GM12878 (cell line): ENCODE measurements around the gene SPINK8. TPM values are rescaled to one million over a fixed set of nuclear protein-coding genes. Genes with fewer than 3 reads are reported as not detected.
"Not testable (repeated sequence)": the region's sequence is repeated elsewhere in the genome, so short reads cannot be mapped to it uniquely, and the experiment has no call there.

ENCODE experiments used
- ATAC-seq: fragments of 200-7000 bp; cut with Tn5 transposase; 3 replicates; pipeline ENCODE4 v1.9.1; 2020; ENCODE audit warnings: mild to moderate bottlenecking, moderate library complexity
- BruUV-seq: library from RNA; stranded (reverse); fragments of 400-500 nt; replicated peaks from 2 replicates; lab custom pipeline; 2021; lab: Mats Ljungman, UMichigan
- CTCF ChIA-PET: fragments of 300-600 bp; sonication (Branson Sonifier 250); formaldehyde crosslinking; extraction: SDS; loops from one replicate; lab custom pipeline; 2021; ENCODE audit warnings: inconsistent platforms; lab: Yijun Ruan, JAX
- POLR2A ChIA-PET: fragments of 350-600 bp; formaldehyde crosslinking; extraction: SDS; loops from one replicate; lab custom pipeline; 2021; ENCODE audit warnings: inconsistent platforms; lab: Charles Lee
- RAD21 ChIA-PET: fragments of 300-600 bp; sonication (Branson Sonifier 250); formaldehyde crosslinking; loops from one replicate; lab custom pipeline; 2023; ENCODE audit warnings: antibody characterized with exemption; ENCODE audit not compliant: unreplicated experiment; lab: Charles Lee
- SMC1A ChIA-PET: fragments of 300-600 bp; sonication (Branson Sonifier 250); formaldehyde crosslinking; loops from one replicate; lab custom pipeline; 2023; ENCODE audit not compliant: unreplicated experiment, uncharacterized antibody; lab: Charles Lee
- DNase-seq: peaks from one replicate; pipeline ENCODE4 v3.0.0-alpha.2; 2011; ENCODE audit warnings: low read depth, low spot score
- FAIRE-seq: peaks from 3 replicates; lab custom pipeline; 2011; peaks lifted over from hg19 to GRCh38; lab: Jason Lieb, UNC
- H2AFZ ChIP-seq: 2 replicates; pipeline ENCODE4 v1.6.0; 2011; ENCODE audit warnings: low read depth, low read length, control low read depth; ENCODE audit not compliant: control insufficient read depth
- H3K27ac ChIP-seq: 2 replicates; pipeline ENCODE4 v1.5.1; 2011; ENCODE audit warnings: control low read depth; ENCODE audit not compliant: control insufficient read depth, insufficient read depth
- H3K27me3 ChIP-seq, 2 experiments: replicated peaks in 1 of 2; 2 replicates each; pipeline versions ENCODE4 v1.6.0 to v1.6.1; 2011; ENCODE audit warnings: low read length in 1 of 2; ENCODE audit not compliant: control insufficient read depth in 2 of 2, insufficient read depth in 2 of 2
- H3K36me3 ChIP-seq, 2 experiments: 2 replicates each; pipeline ENCODE4 v1.5.1; 2011; ENCODE audit warnings: low read length in 1 of 2; ENCODE audit not compliant: control insufficient read depth in 2 of 2, insufficient read depth in 2 of 2
- H3K4me1 ChIP-seq: 2 replicates; pipeline ENCODE4 v1.6.1; 2011; ENCODE audit warnings: mild to moderate bottlenecking, low read length, moderate library complexity, mixed read lengths; ENCODE audit not compliant: control insufficient read depth, insufficient read depth
- H3K4me2 ChIP-seq: 2 replicates; pipeline ENCODE4 v1.6.0; 2011; ENCODE audit warnings: control low read depth; ENCODE audit not compliant: control insufficient read depth, insufficient read depth
- H3K4me3 ChIP-seq: fragments of 200-600 bp; sonication (generic); 2 replicates; pipeline ENCODE4 v1.5.1; 2016
- H3K79me2 ChIP-seq: 2 replicates; pipeline ENCODE4 v1.6.0; 2011; ENCODE audit warnings: low read length; ENCODE audit not compliant: control insufficient read depth, insufficient read depth
- H3K9ac ChIP-seq: 2 replicates; pipeline ENCODE4 v1.8.0; 2011; ENCODE audit warnings: low read length, control low read depth, mixed read lengths; ENCODE audit not compliant: control insufficient read depth, insufficient read depth
- H3K9me3 ChIP-seq: replicated peaks from 3 replicates; pipeline ENCODE4 v1.5.1; 2011; ENCODE audit warnings: mild to moderate bottlenecking, low read length; ENCODE audit not compliant: control insufficient read depth, insufficient read depth
- H4K20me1 ChIP-seq: 2 replicates; pipeline ENCODE4 v1.6.0; 2011; ENCODE audit not compliant: control insufficient read depth, insufficient read depth
- CUX1 ChIP-seq: IDR thresholded peaks from 2 replicates; pipeline ENCODE4 v1.6.1; 2012; ENCODE audit warnings: improper control_type of control experiment, low read depth, low read length; ENCODE audit not compliant: insufficient replicate concordance
- HCFC1 ChIP-seq: fragments of 150-350 bp; IDR thresholded peaks from 2 replicates; pipeline ENCODE4 v1.6.1; 2014; ENCODE audit warnings: low read length
- RAD51 ChIP-seq: fragments of 450-650 bp; IDR thresholded peaks from 2 replicates; pipeline ENCODE4 v1.6.1; 2016; ENCODE audit warnings: moderate library complexity, mild to moderate bottlenecking, inconsistent platforms
- WGBS: methylation state at CpG from one replicate; pipeline ENCODE4 v1.1.6; 2016; ENCODE audit warnings: low lambda C conversion rate; ENCODE audit not compliant: insufficient replicate concordance, insufficient coverage; ENCODE audit errors: missing lambda C conversion rate; 5-methylcytosine and 5-hydroxymethylcytosine counted together
- in situ Hi-C: fragments of 300-500 bp; cut with MboI; formaldehyde crosslinking; loops from 9 replicates; pipeline ENCODE4 v1.14.3; 2018; ENCODE audit warnings: mixed read lengths
- intact Hi-C: fragments of 100-400 bp; cut with micrococcal nuclease; formaldehyde crosslinking; loops from one replicate; pipeline ENCODE4 v1.14.2; 2022; ENCODE audit not compliant: unreplicated experiment
- polyA plus RNA-seq, 11 experiments: library from polyadenylated mRNA; depleted of rRNA in 4 of 11; unstranded in 6 of 11; stranded (reverse) in 5 of 11; fragments of >200 nt; fragmentation: Nextera tagmentation in 4 of 11; fragmentation: Illumina TruSeq in 1 of 11; extraction: Ambion mirVana in 4 of 11; extraction: Trizol in 1 of 11; gene quantifications; 1 replicate in 1 of 11; 2 replicates in 10 of 11; pipeline versions ENCODE4 v1.2.1 to v1.2.3, GENCODE V29; 2011 to 2016; ENCODE audit warnings: inconsistent platforms in 2 of 11, missing spikeins in 2 of 11, low read depth in 1 of 11
- total RNA-seq, 4 experiments: library from RNA; depleted of rRNA in 3 of 4; stranded (reverse); fragments of >200 nt in 3 of 4; fragmentation: Illumina TruSeq in 1 of 4; extraction: Trizol in 1 of 4; gene quantifications; 2 replicates each; pipeline versions ENCODE4 v1.2.1 to v1.2.3, GENCODE V29; 2013 to 2021

Gene SPINK8
- total and polyA plus RNA-seq, 10 of the 15 experiments (the other 5 are each of a cell fraction or from before 2014, with no cell fraction given): not detected

GRCh38 chr3:48338635-48339034, 5.2 kb upstream of the SPINK8 start:
- ChIA-PET CTCF (interaction anchor here (1.7 kb wide), 1 partner anchor 8 kb away, joined by 3 read pairs; no protein-coding TSS in a partner anchor), SMC1A (interaction anchor here (1.4 kb wide), 1 partner anchor 10 kb away, joined by 3 read pairs; no protein-coding TSS in a partner anchor)
- Histone ChIP-seq H2AFZ (no peak overlapping the region), H3K4me1 (0 out of 2 replicates have a peak, but pooled peaks cover under 1% of the 10 kb centered on the region), H3K4me2 (no peak overlapping the region), H3K27me3 (no peaks in the 10 kb centered on the region), H3K27ac (no peak overlapping the region), H4K20me1 (no peaks in the 10 kb centered on the region), H3K36me3 (no peaks in the 10 kb centered on the region)
- intact Hi-C loops: no loop called here
- BruUV-seq: no TSS peak
- 35% methylated on average over 4 of the region's 4 CpGs for WGBS
- ATAC-seq: no peak
- TF ChIP-seq HCFC1 (no peak), CUX1 (no peak), RAD51 (no peak)
- TF ChIP-seq, all 136 proteins: peak for 0
- H3K9ac ChIP-seq: no peak overlapping the region
- no peaks in the 10 kb centered on the region for H3K9me3 ChIP-seq
- DNase-seq (no peak), FAIRE-seq (no peak)
- H3K79me2 ChIP-seq: no peaks in the 10 kb centered on the region
- POLR2A ChIA-PET: no interaction called here
- H3K4me3 ChIP-seq: no peak overlapping the region
- in situ Hi-C loops: no loop called here
- RAD21 ChIA-PET: no interaction called here

GRCh38 chr3:48337536-48337935, 4.1 kb upstream of the SPINK8 start:
- in situ Hi-C loops, H4K20me1 ChIP-seq, H3K4me1 ChIP-seq, H3K9ac ChIP-seq, BruUV-seq, H3K27ac ChIP-seq, POLR2A ChIA-PET, CTCF ChIA-PET, H3K27me3 ChIP-seq, H3K79me2 ChIP-seq, H3K4me2 ChIP-seq, SMC1A ChIA-PET, H3K4me3 ChIP-seq, intact Hi-C loops, H3K36me3 ChIP-seq, RAD21 ChIA-PET, FAIRE-seq, H2AFZ ChIP-seq, DNase-seq, H3K9me3 ChIP-seq, ATAC-seq: not testable (repeated sequence)
- WGBS: 18% methylated on average over 5 of the region's 5 CpGs

- in situ Hi-C loops, ATAC-seq, H3K9ac ChIP-seq, H3K79me2 ChIP-seq, H3K4me1 ChIP-seq, intact Hi-C loops, H3K9me3 ChIP-seq, CTCF ChIA-PET, H3K27ac ChIP-seq, H3K4me3 ChIP-seq, RAD21 ChIA-PET, H4K20me1 ChIP-seq, H3K4me2 ChIP-seq, POLR2A ChIA-PET, H2AFZ ChIP-seq, BruUV-seq, DNase-seq, H3K27me3 ChIP-seq, H3K36me3 ChIP-seq, FAIRE-seq: not testable (repeated sequence)
- SMC1A ChIA-PET: interaction anchor here (0.7 kb wide), 1 partner anchor 745 kb away, joined by 3 read pairs; no protein-coding TSS in a partner anchor
- 65% methylated on average over 9 of the region's 9 CpGs for WGBS
These were observed 1.8 kb upstream of the SPINK8 start for GRCh38 chr3:48335286-48335685.
